Subcutaneous adipose tissue (tissue), 4 donors: Measurements from ENCODE around the gene KCNA5. TPM values are rescaled to one million over a fixed set of nuclear protein-coding genes. Genes with fewer than 3 reads are reported as not detected.

Experiments used
- total RNA-seq, 4 donors: library from RNA; depleted of rRNA; stranded (reverse); fragments of >200 nt; gene quantifications; one replicate each; pipeline ENCODE4 v1.1.0, GENCODE V29; 2016
- TF ChIP-seq, protein P1 (sequence below): fragments of 450-650 bp; IDR thresholded peaks from one replicate; pipeline ENCODE4 v1.5.1; 2016; ENCODE audit warnings: low read depth, mild to moderate bottlenecking, control low read depth, antibody characterized with exemption, moderate library complexity

KCNA5 gene
- total RNA-seq, 4 donors from 2014 or later, result 0.19 to 0.33 (median 0.22) TPM; not detected in 1

GRCh38 chr12:5008661-5009060, 35.0 kb upstream of the KCNA5 start:
- TF ChIP-seq, protein P1, sequence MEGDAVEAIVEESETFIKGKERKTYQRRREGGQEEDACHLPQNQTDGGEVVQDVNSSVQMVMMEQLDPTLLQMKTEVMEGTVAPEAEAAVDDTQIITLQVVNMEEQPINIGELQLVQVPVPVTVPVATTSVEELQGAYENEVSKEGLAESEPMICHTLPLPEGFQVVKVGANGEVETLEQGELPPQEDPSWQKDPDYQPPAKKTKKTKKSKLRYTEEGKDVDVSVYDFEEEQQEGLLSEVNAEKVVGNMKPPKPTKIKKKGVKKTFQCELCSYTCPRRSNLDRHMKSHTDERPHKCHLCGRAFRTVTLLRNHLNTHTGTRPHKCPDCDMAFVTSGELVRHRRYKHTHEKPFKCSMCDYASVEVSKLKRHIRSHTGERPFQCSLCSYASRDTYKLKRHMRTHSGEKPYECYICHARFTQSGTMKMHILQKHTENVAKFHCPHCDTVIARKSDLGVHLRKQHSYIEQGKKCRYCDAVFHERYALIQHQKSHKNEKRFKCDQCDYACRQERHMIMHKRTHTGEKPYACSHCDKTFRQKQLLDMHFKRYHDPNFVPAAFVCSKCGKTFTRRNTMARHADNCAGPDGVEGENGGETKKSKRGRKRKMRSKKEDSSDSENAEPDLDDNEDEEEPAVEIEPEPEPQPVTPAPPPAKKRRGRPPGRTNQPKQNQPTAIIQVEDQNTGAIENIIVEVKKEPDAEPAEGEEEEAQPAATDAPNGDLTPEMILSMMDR, result no peak

GRCh38 chr12:5010151-5010550, 33.5 kb upstream of the KCNA5 start:
- TF ChIP-seq, protein P1, result no peak

DNA sequence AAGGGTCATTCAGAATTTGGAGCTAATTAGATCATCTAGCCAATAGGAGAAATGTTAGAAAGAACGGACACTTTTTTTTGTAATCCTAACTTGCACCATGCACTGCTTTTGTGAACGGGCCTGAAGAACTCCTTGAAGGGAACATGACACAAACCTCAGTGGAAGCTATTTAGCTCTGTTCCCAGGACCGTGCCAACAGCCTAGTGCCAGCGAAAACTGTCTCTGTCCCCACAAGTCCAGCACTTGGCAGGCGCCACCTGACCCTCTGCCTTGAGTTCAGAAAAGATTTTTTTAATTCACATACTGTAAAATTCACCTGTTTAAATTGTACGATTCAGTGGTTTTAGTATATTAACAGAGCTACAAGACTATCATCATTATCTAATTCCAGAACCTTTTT, 31.3 kb upstream of the KCNA5 start:
- TF ChIP-seq, protein P1, result no peak

- TF ChIP-seq, protein P1, result no peak
Measured at GRCh38 chr12:5013266-5013730, 30.4 kb upstream of the KCNA5 start.

DNA sequence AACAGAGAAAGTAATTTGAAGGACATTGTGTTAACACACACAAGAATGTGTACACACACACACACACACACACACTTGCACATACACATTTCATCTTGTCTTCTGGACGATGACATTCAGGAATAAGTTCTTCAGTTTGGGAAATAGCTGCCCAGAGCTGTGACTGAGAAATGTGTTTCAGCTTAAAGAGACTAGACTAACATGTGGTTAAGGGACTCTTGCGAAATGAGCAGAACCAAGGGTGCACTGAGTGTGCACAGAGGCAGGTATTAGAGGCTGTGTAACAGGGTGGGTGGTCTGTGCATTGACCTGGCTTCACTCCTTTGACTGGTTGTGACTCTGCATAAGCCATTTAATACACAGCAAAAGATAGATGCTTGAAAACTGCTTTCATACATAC, 29.4 kb upstream of the KCNA5 start:
- TF ChIP-seq, protein P1, result no peak

- TF ChIP-seq, protein P1, result no peak
Measured at GRCh38 chr12:5015711-5016492, 27.8 kb upstream of the KCNA5 start.

- TF ChIP-seq, protein P1, result no peak
Measured at GRCh38 chr12:5016526-5016925, 27.2 kb upstream of the KCNA5 start.
